ENCODE measurements around the gene SRRM3.
"Not testable (repeated sequence)": the region's sequence is repeated elsewhere in the genome, so short reads cannot be mapped to it uniquely, and the experiment has no call there.

DNA sequence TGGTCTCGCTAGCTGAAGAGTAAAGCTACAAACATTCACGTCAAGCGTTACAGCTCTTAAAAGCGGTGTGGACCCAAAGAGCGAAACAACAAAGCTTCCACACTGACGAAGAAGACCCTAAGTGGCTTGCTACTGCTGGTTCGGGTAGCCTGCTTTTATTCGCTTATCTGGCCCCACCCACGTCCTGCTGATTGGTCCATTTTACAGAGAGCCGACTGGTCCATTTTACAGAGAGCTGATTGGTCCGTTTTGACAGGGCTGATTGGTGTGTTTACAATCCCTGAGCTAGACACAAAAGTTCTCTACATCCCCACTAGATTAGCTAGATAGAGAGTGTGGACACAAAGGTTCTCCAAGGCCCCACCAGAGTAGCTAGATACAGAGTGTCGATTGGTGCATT, 107.2 kb downstream of the SRRM3 start:
- TF ChIP-seq, protein P1, sequence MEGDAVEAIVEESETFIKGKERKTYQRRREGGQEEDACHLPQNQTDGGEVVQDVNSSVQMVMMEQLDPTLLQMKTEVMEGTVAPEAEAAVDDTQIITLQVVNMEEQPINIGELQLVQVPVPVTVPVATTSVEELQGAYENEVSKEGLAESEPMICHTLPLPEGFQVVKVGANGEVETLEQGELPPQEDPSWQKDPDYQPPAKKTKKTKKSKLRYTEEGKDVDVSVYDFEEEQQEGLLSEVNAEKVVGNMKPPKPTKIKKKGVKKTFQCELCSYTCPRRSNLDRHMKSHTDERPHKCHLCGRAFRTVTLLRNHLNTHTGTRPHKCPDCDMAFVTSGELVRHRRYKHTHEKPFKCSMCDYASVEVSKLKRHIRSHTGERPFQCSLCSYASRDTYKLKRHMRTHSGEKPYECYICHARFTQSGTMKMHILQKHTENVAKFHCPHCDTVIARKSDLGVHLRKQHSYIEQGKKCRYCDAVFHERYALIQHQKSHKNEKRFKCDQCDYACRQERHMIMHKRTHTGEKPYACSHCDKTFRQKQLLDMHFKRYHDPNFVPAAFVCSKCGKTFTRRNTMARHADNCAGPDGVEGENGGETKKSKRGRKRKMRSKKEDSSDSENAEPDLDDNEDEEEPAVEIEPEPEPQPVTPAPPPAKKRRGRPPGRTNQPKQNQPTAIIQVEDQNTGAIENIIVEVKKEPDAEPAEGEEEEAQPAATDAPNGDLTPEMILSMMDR (IDR thresholded peaks at IDR 0.05; ENCODE audit: low read depth, low read length, poor library complexity, severe bottlenecking), result not testable (repeated sequence)
- TF ChIP-seq EZH2phosphoT487 (IDR thresholded peaks at IDR 0.05; ENCODE audit: borderline replicate concordance, low read length), result not testable (repeated sequence)
